Breast epithelium (tissue), 4 donors: ENCODE data around the gene GNPTG. TPM values are rescaled to one million over a fixed set of nuclear protein-coding genes. Genes with fewer than 3 reads are reported as not detected.

Experiments
- DNase-seq, 2 donors: peaks; one replicate each; pipeline ENCODE4 v3.0.0-alpha.2; 2019; ENCODE audit warnings: low spot score in 2 of 2
- H3K27ac ChIP-seq, 2 donors: fragments of 200-600 bp; sonication (generic) in 1 of 2; one replicate each; pipeline ENCODE4 v1.5.1; 2016 to 2019; ENCODE audit warnings: mild to moderate bottlenecking in 1 of 2
- H3K27me3 ChIP-seq, 2 donors: fragments of 200-600 bp; sonication (generic) in 1 of 2; one replicate each; pipeline versions ENCODE4 v1.5.1 to v1.6.0; 2017 to 2019; ENCODE audit warnings: control low read depth in 1 of 2, mild to moderate bottlenecking in 1 of 2
- H3K36me3 ChIP-seq: fragments of 200-600 bp; one replicate; pipeline ENCODE4 v1.5.1; 2019
- H3K4me1 ChIP-seq, 2 donors: fragments of 200-600 bp; sonication (generic); one replicate each; pipeline ENCODE4 v1.5.1; 2016 to 2019; ENCODE audit warnings: control low read depth in 1 of 2
- H3K4me3 ChIP-seq, 3 donors: fragments of 200-600 bp; sonication (generic); 1 replicate in 2 of 3; 2 replicates in 1 of 3; pipeline ENCODE4 v1.5.1; 2016 to 2019; ENCODE audit warnings: mild to moderate bottlenecking in 3 of 3, moderate library complexity in 2 of 3
- H3K9me3 ChIP-seq, 2 donors: fragments of 200-600 bp; sonication (generic) in 1 of 2; one replicate each; pipeline ENCODE4 v1.5.1; 2016 to 2019; ENCODE audit warnings: control low read depth in 1 of 2
- CTCF ChIP-seq, 3 donors: fragments of 450-650 bp; IDR thresholded peaks; one replicate each; pipeline ENCODE4 v1.5.1; 2016 to 2017; ENCODE audit warnings: antibody characterized with exemption in 3 of 3, mild to moderate bottlenecking in 3 of 3, moderate library complexity in 3 of 3
- POLR2A ChIP-seq: fragments of 450-650 bp; IDR thresholded peaks from one replicate; pipeline ENCODE4 v1.6.1; 2016; ENCODE audit warnings: antibody characterized with exemption, mild to moderate bottlenecking, moderate library complexity
- POLR2AphosphoS5 ChIP-seq, 3 donors: sonication (generic); formaldehyde crosslinking; IDR thresholded peaks; one replicate each; pipeline ENCODE4 v1.6.1; 2017; ENCODE audit warnings: antibody characterized with exemption in 3 of 3
- intact Hi-C: fragments of 100-400 bp; cut with DNase I; formaldehyde crosslinking; loops from one replicate; pipeline ENCODE4 v1.15.1; 2023; ENCODE audit warnings: low total_unique reads
- total RNA-seq, 3 donors: library from RNA; depleted of rRNA; stranded (reverse); fragments of >200 nt; gene quantifications; one replicate each; pipeline ENCODE4 v1.1.0, GENCODE V29; 2016

The GNPTG gene
- total RNA-seq, 3 donors from 2014 or later = 50.5 to 89.3 (median 58.4) TPM

- TF ChIP-seq CTCF (IDR thresholded peaks at IDR 0.05) = no peak
- no peak for TF ChIP-seq POLR2A
- no peak for TF ChIP-seq POLR2AphosphoS5 (IDR thresholded peaks at IDR 0.05)
- DNase-seq = no peak
- Histone ChIP-seq H3K9me3 (no peaks in the 10 kb centered on the region), H3K36me3 (no peaks in the 10 kb centered on the region), H3K27me3 (peaks cover 0 to 19% of the 10 kb centered on the region in 2 donors), H3K27ac (no peak overlapping the region), H3K4me1 (peaks cover 5 to 11% of the 10 kb centered on the region in 2 donors), H3K4me3 (no peak overlapping the region)
- intact Hi-C loops = no loop called here
These were observed 12.7 kb upstream of the GNPTG start for GRCh38 chr16:1338855-1339675.

GRCh38 chr16:1340730-1341494 is 10.8 kb upstream of the GNPTG start:
- no peak for DNase-seq
- Histone ChIP-seq H3K4me3 (no peak overlapping the region), H3K27me3 (peaks cover 0 to under 1% of the 10 kb centered on the region in 2 donors), H3K36me3 (no peaks in the 10 kb centered on the region), H3K27ac (no peak overlapping the region), H3K9me3 (no peaks in the 10 kb centered on the region), H3K4me1 (peaks cover 0 to 4% of the 10 kb centered on the region in 2 donors)
- TF ChIP-seq POLR2AphosphoS5 (IDR thresholded peaks at IDR 0.05) (no peak), CTCF (IDR thresholded peaks at IDR 0.05) (no peak), POLR2A (no peak)
- intact Hi-C loops = no loop called here

- intact Hi-C loops = no loop called here
- TF ChIP-seq CTCF (IDR thresholded peaks at IDR 0.05) (no peak), POLR2AphosphoS5 (IDR thresholded peaks at IDR 0.05) (no peak), POLR2A (no peak)
- Histone ChIP-seq H3K36me3 (no peaks in the 10 kb centered on the region), H3K4me3 (no peak overlapping the region), H3K27ac (no peak overlapping the region), H3K27me3 (no peaks in the 10 kb centered on the region), H3K9me3 (no peaks in the 10 kb centered on the region), H3K4me1 (peaks cover 0 to 4% of the 10 kb centered on the region in 2 donors)
- DNase-seq = no peak
These were observed 10.0 kb upstream of the GNPTG start for GRCh38 chr16:1341495-1342420.

- Histone ChIP-seq H3K4me3 (peak overlapping the region in 2 of 3 donors; percentile 39 to 44), H3K4me1 (peaks cover 0 to 4% of the 10 kb centered on the region in 2 donors), H3K27me3 (no peaks in the 10 kb centered on the region), H3K36me3 (no peaks in the 10 kb centered on the region), H3K27ac (no peak overlapping the region), H3K9me3 (no peaks in the 10 kb centered on the region)
- peak; percentile 98 to 99 for DNase-seq
- intact Hi-C loops = no loop called here
- TF ChIP-seq POLR2AphosphoS5 (IDR thresholded peaks at IDR 0.05) = no peak
- TF ChIP-seq CTCF (IDR thresholded peaks at IDR 0.05) = no peak
- TF ChIP-seq POLR2A = no peak
These were observed 9.0 kb upstream of the GNPTG start for GRCh38 chr16:1342526-1343427.
